Left renal pelvis (tissue), 4 donors: ENCODE data around the gene PPP1R15B. TPM values are rescaled to one million over a fixed set of nuclear protein-coding genes. Genes with fewer than 3 reads are reported as not detected.

Source experiments
- DNase-seq, 4 donors: peaks; one replicate each; pipeline ENCODE4 v3.0.0-alpha.2; 2013; ENCODE audit warnings: low read depth in 4 of 4, low spot score in 3 of 4
- polyA plus RNA-seq, 4 donors: library from polyadenylated mRNA; unstranded; fragments of 120-200 nt; gene quantifications; one replicate each; pipeline ENCODE4 v1.2.1, GENCODE V29; 2013; ENCODE audit not compliant: insufficient read length in 4 of 4

PPP1R15B gene
- polyA plus RNA-seq, 4 donors, result 41.0 to 85.0 (median 43.3) TPM

DNA sequence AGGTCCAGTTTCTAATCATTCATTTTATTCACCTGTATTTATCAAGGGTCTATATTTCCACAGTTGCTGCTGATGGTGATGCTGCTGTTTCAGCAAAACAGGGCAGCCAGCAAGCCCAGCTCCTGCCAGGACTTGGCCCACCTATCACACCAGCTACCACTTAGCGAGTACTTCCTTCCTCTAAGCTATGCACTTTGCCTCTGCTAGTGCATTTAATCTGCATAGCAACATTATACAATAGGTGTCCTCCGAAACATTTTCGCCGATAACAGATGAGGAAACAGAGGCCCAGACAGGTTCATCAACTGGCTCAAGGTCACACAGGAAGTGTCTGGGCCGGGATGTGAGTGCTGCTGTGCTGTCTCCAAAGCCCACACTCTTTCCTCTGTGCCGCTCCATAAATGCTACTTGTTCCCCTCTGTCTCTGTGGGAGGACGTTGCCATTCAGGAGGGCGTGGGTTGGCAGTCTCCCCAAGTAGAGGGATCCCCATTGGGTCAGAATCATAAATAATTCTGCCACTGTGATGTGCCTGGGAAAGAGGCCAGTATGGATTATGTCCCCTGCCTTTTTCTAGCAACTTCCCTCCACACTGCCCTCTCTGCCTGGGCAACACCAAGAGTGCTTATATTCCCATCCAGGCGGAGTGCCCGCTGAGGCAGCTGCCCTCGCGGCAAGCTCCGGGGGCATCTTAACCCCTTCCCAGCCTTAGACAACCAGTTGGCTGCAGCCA is 42.5 kb downstream of the PPP1R15B start:
- DNase-seq, result no peak

DNA sequence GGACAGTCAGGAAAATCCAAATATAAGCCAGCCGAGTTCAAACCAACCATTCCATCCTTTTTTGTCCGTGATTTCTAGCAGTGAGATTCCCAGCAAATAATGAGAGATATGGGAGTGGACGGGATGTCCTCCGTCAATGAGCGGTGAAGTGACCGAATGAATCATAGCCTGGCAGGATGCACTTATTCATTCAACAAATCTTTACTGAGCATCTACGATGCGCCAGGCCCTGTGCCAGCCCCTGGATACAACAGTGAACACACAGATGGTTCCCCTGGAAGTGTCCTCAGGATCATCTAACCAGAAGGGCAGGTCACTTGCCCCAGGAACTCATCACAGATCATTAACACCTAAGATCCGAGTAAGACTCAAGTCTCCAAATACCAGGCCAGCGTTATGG is 43.7 kb downstream of the PPP1R15B start:
- no peak for DNase-seq

- no peak for DNase-seq
Observed at GRCh38 chr1:204367193-204367858, 44.3 kb downstream of the PPP1R15B start.

DNA sequence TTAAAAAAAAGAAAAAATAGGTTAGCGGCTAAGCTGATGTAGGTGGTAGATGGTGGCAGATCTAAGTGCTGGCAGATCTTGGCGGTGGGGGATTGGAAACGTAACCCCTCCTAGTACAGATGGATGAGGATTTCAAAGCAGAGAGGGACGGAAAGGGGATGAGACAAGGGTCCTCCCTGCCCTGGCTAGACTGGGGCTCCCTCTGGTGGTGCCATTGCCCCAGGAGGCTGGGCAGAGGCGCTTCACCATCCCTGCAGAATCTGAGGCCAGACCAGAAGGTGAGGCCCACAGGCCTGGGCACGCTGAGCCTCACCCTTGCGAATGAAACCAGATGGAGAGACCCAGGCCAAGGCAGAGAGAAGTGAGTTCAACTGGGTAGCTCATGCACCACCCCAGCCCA is 44.9 kb downstream of the PPP1R15B start:
- no peak for DNase-seq

DNA sequence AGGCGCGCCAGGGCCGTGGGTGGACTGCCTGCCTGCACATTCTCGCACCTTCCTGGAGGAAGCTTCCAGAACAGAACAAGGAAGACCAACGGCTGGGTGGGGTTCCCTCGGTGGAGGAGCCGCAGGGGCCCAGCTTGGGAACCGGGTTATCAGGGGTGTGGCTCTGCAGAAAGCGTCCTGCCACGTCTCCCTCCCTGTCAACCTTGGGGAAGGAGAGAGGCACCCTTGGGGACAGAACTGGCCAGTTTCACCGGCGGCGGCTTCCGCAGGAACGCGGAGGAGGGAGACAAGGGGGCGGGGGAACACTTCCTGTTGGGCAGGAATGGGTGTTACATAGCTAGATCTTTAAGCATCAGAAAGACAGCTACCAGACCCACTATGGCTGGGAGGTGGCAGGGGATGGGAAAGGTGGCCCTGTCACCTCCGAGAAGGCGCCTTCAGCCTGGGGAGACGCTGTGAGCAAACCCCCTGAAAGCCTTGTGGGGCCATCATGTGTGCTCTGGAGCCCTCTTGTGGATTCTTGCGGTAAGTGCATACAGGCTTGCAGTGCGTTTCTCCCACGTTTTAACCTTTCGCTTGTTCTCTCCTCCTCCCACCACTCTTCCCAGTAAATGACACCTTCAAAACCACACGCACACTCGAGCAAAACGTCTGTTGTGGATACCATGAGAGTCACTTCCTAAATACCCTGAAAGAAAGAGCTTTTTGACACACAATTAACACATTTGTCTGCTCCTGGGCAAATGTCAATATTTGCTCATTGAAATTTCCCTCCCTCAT is 48.1 kb downstream of the PPP1R15B start:
- DNase-seq, result peak in 1 of 4 donors; percentile 71

DNA sequence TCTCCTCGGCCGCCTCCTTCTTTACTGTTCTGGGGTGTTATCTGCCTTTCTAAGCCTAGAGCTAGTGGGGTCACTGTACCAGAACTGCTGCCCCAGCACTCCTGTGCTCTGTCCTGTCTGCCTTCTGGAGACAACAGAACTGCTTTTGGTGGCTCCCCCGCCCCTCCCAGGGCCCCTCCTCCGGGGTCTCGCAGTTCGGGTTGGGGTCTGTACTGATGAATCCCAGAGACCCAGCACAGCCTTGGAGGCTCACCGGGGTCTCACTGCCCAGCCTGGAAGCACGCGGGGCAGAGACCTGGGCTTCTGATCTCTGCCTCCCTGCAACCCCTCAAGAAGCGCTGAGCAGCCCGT is 48.7 kb downstream of the PPP1R15B start:
- no peak for DNase-seq

DNA sequence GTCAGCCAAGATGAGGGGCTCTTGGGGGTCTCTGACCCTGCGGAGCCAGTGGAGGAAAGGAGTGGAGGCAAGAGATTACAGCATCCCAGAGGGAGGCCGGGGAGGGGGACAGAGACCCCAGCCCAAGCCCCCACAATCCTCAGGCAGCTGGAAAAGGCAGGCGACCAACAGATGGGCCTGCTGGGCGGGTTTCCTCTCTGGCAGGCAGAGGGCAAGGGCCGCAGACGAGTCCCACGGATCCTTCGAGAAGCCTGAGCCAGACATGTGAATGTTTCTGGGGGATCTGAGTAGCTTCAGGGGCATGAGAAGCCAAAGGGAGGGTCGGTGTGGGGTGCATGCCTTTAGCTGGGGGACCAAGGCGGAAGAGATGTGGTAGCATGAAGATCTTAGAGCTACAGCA is 49.8 kb downstream of the PPP1R15B start:
- no peak for DNase-seq

- DNase-seq, result no peak
Observed at GRCh38 chr1:204361341-204361771, 50.3 kb downstream of the PPP1R15B start.

DNA sequence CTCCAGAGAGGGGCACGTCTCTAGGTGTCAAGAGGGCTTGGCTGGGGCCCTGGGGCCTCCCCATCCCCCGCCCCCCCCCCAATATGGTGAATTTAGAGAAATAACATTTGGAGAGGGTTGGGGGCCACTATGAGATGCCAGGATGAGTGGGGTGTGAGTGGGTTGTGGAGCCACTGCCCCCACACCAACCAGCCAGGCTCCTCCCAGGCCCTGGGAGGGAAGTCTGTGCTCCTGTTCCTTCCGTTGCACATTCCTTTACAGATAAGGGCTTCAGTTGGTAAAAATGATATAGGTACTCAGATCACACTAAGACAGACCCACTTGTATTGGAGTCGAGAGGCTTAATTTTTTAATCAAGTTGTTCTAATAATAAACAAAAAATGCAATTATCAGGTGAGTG is 51.3 kb downstream of the PPP1R15B start:
- DNase-seq, result no peak

DNA sequence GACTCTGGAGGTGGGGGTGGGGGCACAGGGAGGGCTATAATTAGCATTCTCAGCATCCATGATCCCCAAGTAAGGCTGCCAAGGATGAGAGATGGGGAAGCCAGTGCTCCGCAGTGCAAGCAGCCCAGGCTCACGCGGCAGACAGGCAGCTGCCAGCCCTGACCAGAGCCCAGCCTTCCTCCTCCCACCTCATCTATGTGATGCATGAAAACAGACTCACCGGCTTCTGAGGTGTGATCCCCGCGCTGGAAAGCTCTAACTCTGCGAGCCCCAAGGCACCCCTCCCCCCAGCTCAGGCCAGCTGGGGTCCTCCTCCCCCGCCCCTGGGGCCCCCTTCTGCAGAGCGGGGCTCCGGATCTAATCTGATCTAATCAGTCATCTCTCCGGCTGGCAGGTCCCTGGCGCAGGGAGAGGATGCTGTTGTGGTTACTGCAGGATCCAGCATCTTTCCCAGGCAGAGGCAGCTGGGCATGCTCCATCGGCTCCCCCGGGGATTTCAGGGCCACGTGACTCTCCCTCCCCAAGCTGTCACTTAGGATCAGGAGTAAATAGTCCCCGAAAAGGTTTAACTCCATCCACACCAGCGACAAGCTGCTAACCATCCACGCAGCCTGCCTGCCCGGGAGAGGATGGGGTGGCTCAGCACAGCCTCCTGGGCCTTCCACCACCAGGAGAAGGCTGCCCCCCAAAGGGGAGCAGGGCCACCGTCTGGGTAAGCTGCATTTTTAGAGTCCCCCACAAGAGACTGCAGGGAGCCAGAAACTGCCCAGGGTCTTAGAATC is 52.0 kb downstream of the PPP1R15B start, which contains the start of gene PLEKHA6:
Gene PLEKHA6 (minus strand): TSS at position 456 of the 782 bp plus-strand sequence. CDS start 86,202 bp downstream, outside the sequence.
- no peak for DNase-seq

GRCh38 chr1:204359131-204359473 is 52.5 kb downstream of the PPP1R15B start:
- DNase-seq, result no peak

DNA sequence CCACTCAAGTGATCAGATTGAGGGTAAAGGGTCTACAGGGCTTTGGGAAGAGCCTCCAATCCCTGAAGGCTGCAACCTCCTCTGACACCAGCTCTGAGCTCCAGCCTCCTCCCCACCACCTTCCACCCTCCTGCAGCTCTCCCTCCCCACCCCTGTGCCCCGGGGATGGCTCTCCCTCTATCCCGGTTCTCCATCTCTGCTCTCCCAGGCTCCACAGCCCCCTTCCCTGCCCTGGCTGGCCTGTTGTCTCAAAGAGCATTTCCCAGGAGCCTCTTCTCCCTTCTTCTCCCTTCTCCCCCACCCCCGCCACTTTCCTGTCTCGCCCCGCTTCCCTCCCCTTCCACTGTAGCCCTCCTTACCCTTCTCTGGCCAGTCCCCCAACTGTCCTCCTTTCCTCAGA is 53.0 kb downstream of the PPP1R15B start:
- no peak for DNase-seq

GRCh38 chr1:204357551-204358490 is 53.8 kb downstream of the PPP1R15B start:
- DNase-seq, result no peak

DNA sequence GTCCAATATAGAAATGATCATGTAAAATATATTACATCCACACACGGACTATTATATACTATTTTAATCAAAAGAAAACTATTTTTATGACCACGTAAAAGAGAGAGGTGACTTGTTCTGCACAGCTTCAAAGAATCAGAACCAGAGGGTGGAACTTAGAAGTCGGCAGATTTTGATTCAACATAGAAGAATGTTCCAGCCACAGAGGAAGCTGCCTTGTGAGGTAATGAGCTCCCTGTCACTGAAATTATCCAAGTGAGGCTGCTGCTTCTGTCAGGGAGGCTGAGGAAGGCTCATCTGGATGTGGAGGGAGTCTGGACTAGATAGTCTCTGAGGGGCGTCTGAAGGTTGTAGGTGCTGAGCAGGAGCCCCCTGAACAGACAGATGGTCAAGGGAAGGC is 54.6 kb downstream of the PPP1R15B start:
- DNase-seq, result no peak

DNA sequence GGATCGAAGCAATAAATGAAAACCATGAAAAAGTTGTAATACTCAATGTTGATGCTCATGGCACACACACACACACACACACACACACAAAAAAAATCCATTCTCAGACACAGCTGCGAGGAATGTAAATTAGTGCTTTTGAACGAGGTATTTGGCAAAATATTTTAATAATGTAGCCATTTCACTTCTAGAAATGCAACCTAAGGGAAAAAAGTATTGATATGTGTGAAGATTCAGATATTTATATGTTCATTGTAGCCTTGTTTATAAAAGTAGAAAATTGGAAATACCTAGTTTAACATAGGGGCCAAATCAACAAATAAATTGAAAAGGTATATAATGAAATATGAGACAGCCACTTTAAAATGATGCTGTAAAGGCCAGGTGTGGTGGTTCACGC is 55.7 kb downstream of the PPP1R15B start:
- DNase-seq, result no peak

DNA sequence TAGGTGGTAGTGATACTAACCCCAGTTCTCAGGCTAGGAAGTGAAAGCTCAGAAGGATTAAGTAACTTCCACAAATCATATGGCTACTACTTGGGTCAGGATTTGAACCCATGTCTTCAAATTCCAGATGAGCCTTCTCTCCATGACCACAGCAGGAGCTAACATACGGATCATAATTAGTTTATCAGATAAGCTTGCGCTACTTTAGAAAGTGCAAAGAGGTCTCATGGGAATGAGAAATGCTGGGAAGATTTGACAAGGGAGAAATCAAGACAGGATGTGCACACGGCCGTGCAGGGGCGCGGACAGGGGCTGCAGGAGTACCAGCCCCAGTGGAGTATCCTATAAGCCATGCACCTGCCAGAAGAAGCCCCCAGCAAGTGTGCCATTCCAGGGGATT is 57.0 kb downstream of the PPP1R15B start:
- no peak for DNase-seq
